NCI-H82 treated with DMSO at 0.1 percent for 48 hours (cell line): ENCODE data around the gene SLX4IP.
A peak's percentile ranks its signal among the peaks of the same experiment; 100 is the strongest.

ENCODE experiments used
- DNase-seq: peaks from one replicate; lab custom pipeline; 2025; ENCODE audit not compliant: unreplicated experiment; lab: John Stamatoyannopoulos, UW

SLX4IP gene

GRCh38 chr20:10465135-10465534 is 30.0 kb downstream of the SLX4IP start:
- no peak for DNase-seq

DNA sequence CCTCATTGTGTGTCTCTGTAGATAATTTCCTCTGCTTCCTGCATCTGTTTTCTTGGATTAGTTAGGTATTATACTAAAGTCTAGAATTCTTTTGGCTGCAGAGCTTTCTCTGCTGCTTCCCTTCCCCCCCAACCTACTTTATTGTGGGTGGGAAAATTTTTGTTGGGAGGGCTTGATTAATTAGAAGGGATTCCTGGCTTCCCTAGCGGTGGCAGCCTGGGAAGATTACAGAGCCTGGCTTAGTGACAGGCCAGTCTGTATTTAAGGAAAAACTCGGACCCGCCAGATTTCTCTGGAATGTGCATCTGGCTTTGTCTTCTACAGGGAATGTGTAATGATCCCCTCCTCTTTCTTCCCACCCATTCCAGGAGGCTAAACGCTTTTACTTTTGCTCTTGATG is 31.2 kb downstream of the SLX4IP start:
- DNase-seq, result peak; percentile 12

DNA sequence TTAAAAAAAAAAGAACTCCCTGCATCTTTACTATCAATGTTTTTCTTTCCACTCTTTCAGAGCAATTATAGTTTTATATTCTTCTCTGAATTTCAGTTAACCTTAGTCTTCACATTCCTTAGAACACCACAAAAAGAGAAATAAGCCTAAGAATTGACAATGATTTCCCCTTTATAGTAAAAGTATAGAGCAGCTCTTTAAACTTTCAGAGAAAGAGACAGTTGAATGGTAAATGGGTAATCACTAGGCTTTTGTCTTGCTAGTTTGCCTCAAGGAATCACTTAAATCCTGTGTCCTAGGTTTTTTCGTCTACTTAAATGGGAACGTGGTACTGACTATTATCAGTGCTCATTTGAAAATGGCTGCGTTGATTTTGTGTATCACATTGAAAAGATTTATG is 31.8 kb downstream of the SLX4IP start:
- no peak for DNase-seq

DNA sequence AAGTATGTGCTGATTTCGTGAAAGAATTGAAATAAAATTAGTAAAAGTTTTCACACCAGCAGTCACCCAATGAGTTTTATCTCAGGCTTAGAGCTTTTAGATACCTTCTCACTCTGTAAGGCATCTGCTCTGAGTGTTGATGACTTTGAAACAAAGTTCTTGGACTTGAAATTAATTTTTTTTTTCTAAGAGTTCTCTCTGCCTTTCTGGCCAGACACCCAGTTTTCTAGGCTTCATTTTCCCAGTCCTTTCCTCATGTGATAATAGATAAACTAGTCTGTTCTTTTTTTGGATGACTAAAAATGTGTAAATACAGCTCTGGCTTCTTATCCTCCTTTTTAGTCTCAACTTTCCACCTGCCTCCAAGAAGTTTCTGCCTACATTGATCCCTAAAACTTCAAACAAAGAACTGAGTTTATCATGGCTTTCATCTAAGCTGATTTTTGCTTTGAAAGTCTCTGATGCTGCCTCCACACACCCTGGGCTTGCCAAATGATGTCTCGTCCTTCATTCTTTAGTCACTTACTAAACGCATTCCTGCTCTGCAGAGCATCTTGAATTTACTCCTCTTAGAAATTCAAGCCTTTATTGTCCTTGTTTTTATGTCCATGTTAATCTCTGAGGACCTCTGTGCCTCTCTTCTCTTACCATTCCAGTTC is 32.7 kb downstream of the SLX4IP start:
- no peak for DNase-seq

DNA sequence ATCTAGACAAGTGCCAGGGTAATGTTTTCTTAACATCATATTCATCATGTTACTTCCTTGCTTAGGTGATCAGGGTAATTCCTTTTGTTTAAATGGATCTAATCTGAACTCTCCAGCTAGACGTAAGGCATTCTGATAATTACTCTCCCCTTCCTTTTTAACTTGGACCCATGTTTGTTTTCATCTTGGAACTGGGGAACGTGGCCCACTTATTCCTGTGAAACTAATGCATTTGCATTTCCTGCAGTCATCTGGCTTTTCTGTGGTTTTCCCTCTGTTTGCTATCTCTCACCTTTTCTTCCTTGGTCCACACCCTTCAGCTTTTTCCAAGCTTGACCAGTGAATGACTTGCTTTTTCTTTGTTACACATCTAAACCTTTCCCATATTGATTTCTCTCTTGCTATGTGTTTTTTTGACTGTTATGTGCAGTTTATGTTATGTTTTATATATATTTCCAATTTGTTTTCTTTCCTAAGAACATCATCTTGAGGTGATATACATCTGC is 33.3 kb downstream of the SLX4IP start:
- no peak for DNase-seq

DNA sequence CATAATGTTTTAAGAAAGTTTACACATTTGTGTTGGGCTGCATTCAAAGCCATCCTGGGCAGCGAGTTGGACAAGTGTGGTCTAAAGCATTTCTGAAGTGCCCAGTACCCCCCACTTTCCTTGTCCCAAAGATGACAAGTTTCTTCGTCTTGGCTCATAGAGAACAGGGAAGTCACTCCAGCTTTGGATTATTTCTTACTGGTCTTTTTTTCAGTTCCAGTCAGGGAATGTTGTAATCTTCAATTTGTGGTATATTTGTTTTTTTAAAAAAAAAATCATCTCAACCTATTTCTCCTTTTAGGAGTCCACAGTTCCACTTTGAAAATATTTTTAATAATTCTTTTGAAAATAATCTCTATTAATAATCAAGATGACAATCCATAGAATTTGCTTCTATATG is 34.0 kb downstream of the SLX4IP start:
- no peak for DNase-seq

DNA sequence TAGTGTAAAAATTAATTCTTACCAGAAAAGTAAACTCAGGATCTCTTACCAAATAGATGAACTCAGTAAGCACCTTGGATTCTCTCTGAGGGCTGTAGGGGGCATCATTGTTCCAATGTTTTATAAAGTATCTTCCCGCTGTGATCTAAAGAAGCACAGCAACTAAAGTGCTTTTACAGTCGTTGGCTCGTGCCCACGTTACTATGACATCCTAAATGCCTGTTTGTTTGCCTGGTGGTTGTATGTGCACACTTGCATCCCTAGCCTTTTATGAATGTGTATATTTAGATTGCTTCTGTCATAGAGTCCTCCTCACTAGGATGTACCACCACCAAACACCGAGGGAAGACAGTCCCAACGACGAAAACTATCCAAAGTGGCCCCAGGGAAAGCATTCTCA is 34.5 kb downstream of the SLX4IP start:
- peak; percentile 51 for DNase-seq

DNA sequence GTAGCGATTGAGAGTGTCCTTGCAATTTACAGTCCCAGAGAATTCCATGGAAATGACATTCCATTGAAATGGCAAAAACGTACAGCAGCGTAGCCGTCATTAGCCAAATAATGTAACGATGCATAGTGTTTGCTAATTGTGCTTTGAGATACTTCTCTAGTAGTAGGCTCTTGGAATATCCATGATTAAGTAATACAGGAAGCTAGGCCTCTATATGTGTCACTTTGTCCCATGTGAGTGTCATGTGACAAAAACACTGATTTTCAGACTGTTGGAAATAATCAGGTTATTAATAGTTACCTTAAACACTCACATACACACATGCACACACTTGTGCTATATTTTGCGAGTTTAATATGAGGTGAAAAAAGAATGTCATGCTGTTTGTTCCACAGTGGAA is 35.2 kb downstream of the SLX4IP start:
- DNase-seq, result no peak

DNA sequence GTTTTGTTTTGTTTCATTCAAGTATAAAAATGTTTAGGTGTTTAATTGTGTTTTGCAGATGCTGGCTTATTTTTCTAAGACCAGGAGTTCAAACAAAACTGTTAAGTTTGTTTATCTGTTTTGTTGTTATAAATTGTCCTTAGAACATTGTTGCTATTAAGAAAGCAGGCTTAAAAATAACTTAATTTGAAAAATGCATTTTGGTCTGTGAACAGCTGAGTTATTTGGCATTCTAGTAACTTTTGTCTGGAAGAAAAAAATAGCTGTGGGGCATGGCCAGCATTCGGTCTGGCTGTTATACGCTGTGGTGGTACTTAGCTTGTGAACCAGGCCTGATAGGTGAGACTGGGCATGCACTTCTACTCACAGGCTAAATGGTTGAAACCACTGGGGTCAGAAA is 37.8 kb downstream of the SLX4IP start:
- no peak for DNase-seq

GRCh38 chr20:10474606-10475184 is 39.6 kb downstream of the SLX4IP start:
- no peak for DNase-seq

- DNase-seq, result no peak
These were observed 40.1 kb downstream of the SLX4IP start for GRCh38 chr20:10475225-10475624.

DNA sequence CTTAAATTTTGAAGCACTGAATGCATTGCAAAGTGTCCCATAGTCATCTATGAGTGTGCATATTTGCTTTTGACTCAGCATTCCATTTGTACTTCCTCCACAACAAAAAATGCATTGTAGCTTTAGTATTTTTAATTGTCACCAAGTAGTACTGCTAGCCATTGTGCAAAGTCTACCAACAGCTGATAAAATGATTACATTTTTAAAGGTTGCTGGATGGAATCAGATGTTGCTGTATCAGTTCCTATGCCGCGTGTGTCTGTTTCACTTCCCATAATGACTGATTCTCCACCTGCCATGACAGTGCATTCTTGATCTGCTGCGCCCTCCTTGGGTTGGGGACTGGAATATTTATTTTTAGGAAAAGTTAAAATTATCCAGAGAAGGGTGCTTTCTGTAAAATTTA is 41.2 kb downstream of the SLX4IP start:
- DNase-seq, result no peak

DNA sequence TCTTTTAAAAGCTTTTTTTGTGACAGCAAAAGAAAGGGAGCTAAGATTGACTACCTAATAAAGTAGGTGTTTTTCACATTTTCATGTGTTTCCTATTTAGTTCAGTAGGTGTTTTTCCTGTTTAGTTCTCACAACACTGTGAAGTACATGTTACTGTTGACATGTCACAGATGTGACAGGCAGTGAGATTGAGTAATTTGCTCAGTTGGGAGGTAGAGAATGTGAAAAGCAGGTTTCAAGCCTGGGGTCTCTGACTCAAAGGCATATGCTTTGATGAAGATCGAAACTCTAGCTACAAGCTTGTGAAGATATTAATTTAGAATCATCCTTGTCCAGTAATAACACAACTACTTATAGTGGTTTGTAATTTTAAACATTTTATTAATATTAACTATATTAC is 43.1 kb downstream of the SLX4IP start:
- no peak for DNase-seq

GRCh38 chr20:10478930-10479329 is 43.8 kb downstream of the SLX4IP start:
- no peak for DNase-seq

DNA sequence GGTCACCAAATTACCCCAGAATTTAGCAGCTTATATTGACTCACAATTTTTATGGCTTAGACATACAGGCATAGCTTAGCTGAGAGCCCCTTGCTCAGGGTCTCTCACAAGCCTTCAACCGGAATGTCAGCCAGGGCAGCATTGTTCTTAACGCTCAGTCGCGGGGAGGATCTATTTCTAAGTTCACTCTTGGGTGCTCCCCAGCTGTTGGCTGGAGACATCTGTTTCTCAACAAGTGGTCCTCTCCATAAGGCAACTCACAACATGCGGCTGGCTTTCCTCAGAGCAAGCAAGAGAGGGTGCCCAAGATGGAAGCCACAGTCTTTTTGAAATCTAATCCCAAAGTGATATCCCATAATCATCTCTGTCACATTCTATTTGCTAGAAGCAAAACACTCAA is 46.6 kb downstream of the SLX4IP start:
- no peak for DNase-seq

DNA sequence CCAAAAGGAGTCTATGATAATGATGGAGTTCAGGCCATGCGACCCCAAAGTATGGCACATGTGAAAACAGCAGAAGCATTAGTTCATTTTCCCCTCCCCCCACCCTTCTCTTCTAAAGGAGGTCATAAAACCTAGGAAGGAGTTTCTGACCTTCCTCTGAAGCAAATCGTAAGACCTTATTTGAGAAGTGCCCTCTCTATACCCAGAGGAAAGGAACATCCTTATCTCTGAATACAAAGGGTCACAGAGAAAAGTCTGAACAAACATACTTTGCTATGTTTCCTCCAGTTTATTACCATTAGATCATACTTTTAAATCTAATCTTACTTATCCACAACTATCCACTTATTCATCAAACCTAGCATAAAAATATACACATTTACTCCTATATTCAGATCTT is 48.6 kb downstream of the SLX4IP start:
- DNase-seq, result no peak

- DNase-seq, result no peak
These were observed 52.3 kb downstream of the SLX4IP start for GRCh38 chr20:10487142-10488136.

GRCh38 chr20:10488534-10488933 is 53.4 kb downstream of the SLX4IP start:
- no peak for DNase-seq

DNA sequence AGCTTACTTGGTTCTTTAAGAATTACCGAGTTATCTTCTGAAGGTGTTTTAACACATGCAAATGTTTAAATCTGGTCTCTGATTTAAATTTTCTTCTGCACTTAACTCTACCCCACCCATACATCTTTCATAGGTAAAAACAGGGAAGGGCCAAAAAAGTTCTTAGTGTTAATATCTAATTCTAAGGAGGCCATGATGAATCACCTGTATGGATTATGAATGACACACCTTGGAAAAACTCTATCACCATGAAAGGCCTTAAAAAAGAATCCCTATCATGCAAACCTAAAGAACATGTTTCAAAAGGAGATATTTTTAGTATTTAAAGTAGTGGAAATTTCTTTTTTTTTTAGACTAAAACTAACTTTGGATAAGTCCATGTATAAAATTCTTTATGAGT is 54.7 kb downstream of the SLX4IP start:
- DNase-seq, result no peak

DNA sequence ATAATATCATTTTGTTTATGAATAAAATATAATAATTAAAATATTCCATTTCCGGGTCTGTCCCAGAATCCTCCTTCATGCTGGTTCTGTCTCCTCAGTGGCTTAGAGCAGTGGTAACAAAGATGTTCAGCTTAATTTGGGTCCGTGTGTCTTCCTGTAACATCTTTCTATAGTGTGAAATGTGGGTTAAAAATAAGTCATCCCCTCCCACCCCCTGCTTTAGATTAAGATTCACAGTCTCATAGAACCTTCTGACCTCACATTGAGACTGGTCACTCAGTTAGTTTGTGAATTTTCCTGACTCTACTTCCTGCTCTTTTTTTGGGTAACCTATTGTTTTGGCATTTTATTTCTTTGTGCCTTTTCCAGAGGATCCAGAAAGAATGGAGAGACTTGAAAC is 55.2 kb downstream of the SLX4IP start:
- no peak for DNase-seq

- DNase-seq, result no peak
These were observed 55.6 kb downstream of the SLX4IP start for GRCh38 chr20:10490706-10491105.

GRCh38 chr20:10492065-10492464 is 57.0 kb downstream of the SLX4IP start:
- DNase-seq, result no peak
